A549 (cell line): ENCODE results near the gene CDK5R1.

Experiments used
- BHLHE40 ChIP-seq: IDR thresholded peaks from 2 replicates; pipeline ENCODE4 v1.6.1; 2012; ENCODE audit warnings: low read depth, low read length, inconsistent platforms
- CTCF ChIP-seq: fragments of >200 bp; sonication (Bioruptor Twin); formaldehyde crosslinking; IDR thresholded peaks from 3 replicates; pipeline ENCODE4 v1.5.1; 2016
- EP300 ChIP-seq, 2 experiments: fragments of >200 bp; sonication (Bioruptor Twin); formaldehyde crosslinking; IDR thresholded peaks; 2 replicates in 1 of 2; 3 replicates in 1 of 2; pipeline ENCODE4 v1.6.1; 2016 to 2017
- FOSL2 ChIP-seq, 2 experiments: fragments of 450-650 bp in 1 of 2; fragments of >200 bp in 1 of 2; sonication (Bioruptor Twin) in 1 of 2; formaldehyde crosslinking; IDR thresholded peaks; 2 replicates each; pipeline versions ENCODE4 v1.5.0 to v1.6.1; 2016 to 2020; ENCODE audit warnings: mild to moderate bottlenecking in 1 of 2, moderate library complexity in 1 of 2
- JUNB ChIP-seq: fragments of >200 bp; sonication (Bioruptor Twin); formaldehyde crosslinking; IDR thresholded peaks from 2 replicates; pipeline ENCODE4 v1.6.1; 2016
- MAFK ChIP-seq: fragments of 450-650 bp; IDR thresholded peaks from 2 replicates; pipeline ENCODE4 v1.6.1; 2014; ENCODE audit not compliant: partially characterized antibody
- NR3C1 ChIP-seq: fragments of >200 bp; sonication (Bioruptor Twin); formaldehyde crosslinking; IDR thresholded peaks from 3 replicates; pipeline ENCODE4 v1.6.1; 2017
- RAD21 ChIP-seq, 2 experiments: fragments of >200 bp in 1 of 2; sonication (Bioruptor Twin) in 1 of 2; formaldehyde crosslinking in 1 of 2; IDR thresholded peaks in 1 of 2; conservative IDR thresholded peaks in 1 of 2; 2 replicates in 1 of 2; 3 replicates in 1 of 2; pipeline ENCODE4 v1.6.1; 2012 to 2018; ENCODE audit warnings: inconsistent platforms in 1 of 2
- RFX5 ChIP-seq: fragments of 450-650 bp; IDR thresholded peaks from 2 replicates; pipeline ENCODE4 v1.7.1; 2014; ENCODE audit warnings: antibody characterized with exemption, mild to moderate bottlenecking, moderate library complexity

GRCh38 chr17:32516450-32516849 lies 29.7 kb downstream of the CDK5R1 start:
- TF ChIP-seq EP300 (IDR thresholded peaks at IDR 0.05) (no peak), RAD21 (conservative IDR thresholded peaks at IDR 0.05 in 1 of 2, IDR thresholded peaks at IDR 0.05 in 1 of 2) (no peak), RFX5 (no peak), NR3C1 (no peak), CTCF (no peak), FOSL2 (IDR thresholded peaks at IDR 0.05) (no peak), FOSL2 (CRISPR knock-in tag; IDR thresholded peaks at IDR 0.05) (no peak), BHLHE40 (no peak), JUNB (no peak), MAFK (no peak)
